IMR-90 (cell line): Measurements from ENCODE around the gene SIK2.

Experiments used
- POLR2A ChIP-seq: IDR thresholded peaks from 2 replicates; pipeline ENCODE4 v1.6.1; 2012; ENCODE audit warnings: mild to moderate bottlenecking, low read depth, low read length
- RFX5 ChIP-seq: IDR thresholded peaks from 2 replicates; pipeline ENCODE4 v1.8.0; 2012; ENCODE audit warnings: low read depth, mild to moderate bottlenecking, low read length, moderate library complexity

DNA sequence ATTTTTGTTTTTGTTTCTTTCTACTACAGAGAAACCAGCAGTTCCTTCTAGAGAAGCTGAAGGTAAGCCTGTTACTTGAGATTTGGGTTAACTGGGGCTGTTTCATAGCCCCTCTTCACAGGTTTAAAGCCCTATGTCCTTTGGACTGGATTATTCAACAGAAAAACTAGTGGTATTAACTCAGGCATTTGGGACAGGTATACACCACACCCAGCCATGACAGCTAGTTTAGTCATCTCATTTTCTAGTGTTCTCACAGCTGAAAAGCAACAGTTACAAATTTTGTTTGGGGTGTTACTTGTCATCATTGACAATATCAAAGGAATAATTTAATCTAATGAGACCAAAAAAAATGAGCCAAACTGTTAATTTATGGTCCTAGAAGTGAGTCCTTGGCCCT lies 47.7 kb upstream of the SIK2 start:
- TF ChIP-seq POLR2A (no peak), RFX5 (no peak)
